Loucy (cell line): Measurements from ENCODE around the gene TLE2.

Source experiments
- CTCF ChIP-seq: fragments of 200-600 bp; sonication (generic); conservative IDR thresholded peaks from 2 replicates; pipeline ENCODE4 v1.5.1; 2014; ENCODE audit warnings: mild to moderate bottlenecking, antibody characterized with exemption, low read length
- EZH2phosphoT487 ChIP-seq: fragments of 200-600 bp; IDR thresholded peaks from 2 replicates; pipeline ENCODE4 v1.6.1; 2018; ENCODE audit warnings: antibody characterized with exemption, mild to moderate bottlenecking, moderate library complexity, borderline replicate concordance

- TF ChIP-seq CTCF (no peak), EZH2phosphoT487 (no peak)
Observed at GRCh38 chr19:3012621-3013262, 16.3 kb downstream of the TLE2 start.
